GM12878 (cell line): ENCODE data around the gene ARMC6. TPM values are rescaled to one million over a fixed set of nuclear protein-coding genes. Genes with fewer than 3 reads are reported as not detected.

Experiments used
- ATAC-seq: fragments of 200-7000 bp; cut with Tn5 transposase; 3 replicates; pipeline ENCODE4 v1.9.1; 2020; ENCODE audit warnings: mild to moderate bottlenecking, moderate library complexity
- BruUV-seq: library from RNA; stranded (reverse); fragments of 400-500 nt; replicated peaks from 2 replicates; lab custom pipeline; 2021; lab: Mats Ljungman, UMichigan
- CTCF ChIA-PET: fragments of 300-600 bp; sonication (Branson Sonifier 250); formaldehyde crosslinking; extraction: SDS; loops from one replicate; lab custom pipeline; 2021; ENCODE audit warnings: inconsistent platforms; lab: Yijun Ruan, JAX
- POLR2A ChIA-PET: fragments of 350-600 bp; formaldehyde crosslinking; extraction: SDS; loops from one replicate; lab custom pipeline; 2021; ENCODE audit warnings: inconsistent platforms; lab: Charles Lee
- RAD21 ChIA-PET: fragments of 300-600 bp; sonication (Branson Sonifier 250); formaldehyde crosslinking; loops from one replicate; lab custom pipeline; 2023; ENCODE audit warnings: antibody characterized with exemption; ENCODE audit not compliant: unreplicated experiment; lab: Charles Lee
- SMC1A ChIA-PET: fragments of 300-600 bp; sonication (Branson Sonifier 250); formaldehyde crosslinking; loops from one replicate; lab custom pipeline; 2023; ENCODE audit not compliant: unreplicated experiment, uncharacterized antibody; lab: Charles Lee
- DNase-seq: peaks from one replicate; pipeline ENCODE4 v3.0.0-alpha.2; 2011; ENCODE audit warnings: low read depth, low spot score
- FAIRE-seq: peaks from 3 replicates; lab custom pipeline; 2011; peaks lifted over from hg19 to GRCh38; lab: Jason Lieb, UNC
- H2AFZ ChIP-seq: 2 replicates; pipeline ENCODE4 v1.6.0; 2011; ENCODE audit warnings: low read depth, low read length, control low read depth; ENCODE audit not compliant: control insufficient read depth
- H3K27ac ChIP-seq: 2 replicates; pipeline ENCODE4 v1.5.1; 2011; ENCODE audit warnings: control low read depth; ENCODE audit not compliant: control insufficient read depth, insufficient read depth
- H3K27me3 ChIP-seq, 2 experiments: replicated peaks in 1 of 2; 2 replicates each; pipeline versions ENCODE4 v1.6.0 to v1.6.1; 2011; ENCODE audit warnings: low read length in 1 of 2; ENCODE audit not compliant: control insufficient read depth in 2 of 2, insufficient read depth in 2 of 2
- H3K36me3 ChIP-seq, 2 experiments: 2 replicates each; pipeline ENCODE4 v1.5.1; 2011; ENCODE audit warnings: low read length in 1 of 2; ENCODE audit not compliant: control insufficient read depth in 2 of 2, insufficient read depth in 2 of 2
- H3K4me1 ChIP-seq: 2 replicates; pipeline ENCODE4 v1.6.1; 2011; ENCODE audit warnings: mild to moderate bottlenecking, low read length, moderate library complexity, mixed read lengths; ENCODE audit not compliant: control insufficient read depth, insufficient read depth
- H3K4me2 ChIP-seq: 2 replicates; pipeline ENCODE4 v1.6.0; 2011; ENCODE audit warnings: control low read depth; ENCODE audit not compliant: control insufficient read depth, insufficient read depth
- H3K4me3 ChIP-seq: fragments of 200-600 bp; sonication (generic); 2 replicates; pipeline ENCODE4 v1.5.1; 2016
- H3K79me2 ChIP-seq: 2 replicates; pipeline ENCODE4 v1.6.0; 2011; ENCODE audit warnings: low read length; ENCODE audit not compliant: control insufficient read depth, insufficient read depth
- H3K9ac ChIP-seq: 2 replicates; pipeline ENCODE4 v1.8.0; 2011; ENCODE audit warnings: low read length, control low read depth, mixed read lengths; ENCODE audit not compliant: control insufficient read depth, insufficient read depth
- H3K9me3 ChIP-seq: replicated peaks from 3 replicates; pipeline ENCODE4 v1.5.1; 2011; ENCODE audit warnings: mild to moderate bottlenecking, low read length; ENCODE audit not compliant: control insufficient read depth, insufficient read depth
- H4K20me1 ChIP-seq: 2 replicates; pipeline ENCODE4 v1.6.0; 2011; ENCODE audit not compliant: control insufficient read depth, insufficient read depth
- CBX3 ChIP-seq: fragments of 200-600 bp; sonication (generic); IDR thresholded peaks from 2 replicates; pipeline ENCODE4 v1.6.1; 2016; ENCODE audit warnings: low read depth, borderline replicate concordance
- CREB1 ChIP-seq: IDR thresholded peaks from 2 replicates; pipeline ENCODE4 v1.6.1; 2012; ENCODE audit warnings: low read depth, mild to moderate bottlenecking, inconsistent platforms
- PAX8 ChIP-seq: fragments of 450-650 bp; IDR thresholded peaks from 2 replicates; pipeline ENCODE4 v1.6.1; 2017; ENCODE audit warnings: mild to moderate bottlenecking, moderate library complexity
- RELA ChIP-seq: fragments of 450-650 bp; IDR thresholded peaks from 2 replicates; pipeline ENCODE4 v1.8.0; 2014; ENCODE audit warnings: borderline replicate concordance; ENCODE audit not compliant: partially characterized antibody
- SMAD5 ChIP-seq: IDR thresholded peaks from 2 replicates; pipeline ENCODE4 v1.6.1; 2016; ENCODE audit warnings: antibody characterized with exemption, low read depth
- SPI1 ChIP-seq: IDR thresholded peaks from 2 replicates; pipeline ENCODE4 v1.6.1; 2011; ENCODE audit warnings: low read depth, mild to moderate bottlenecking, low read length, moderate library complexity, borderline replicate concordance; ENCODE audit not compliant: insufficient read depth
- ZSCAN29 ChIP-seq: fragments of 450-650 bp; IDR thresholded peaks from 2 replicates; pipeline ENCODE4 v1.6.1; 2017; ENCODE audit warnings: mild to moderate bottlenecking, moderate library complexity
- WGBS: methylation state at CpG from one replicate; pipeline ENCODE4 v1.1.6; 2016; ENCODE audit warnings: low lambda C conversion rate; ENCODE audit not compliant: insufficient replicate concordance, insufficient coverage; ENCODE audit errors: missing lambda C conversion rate; 5-methylcytosine and 5-hydroxymethylcytosine counted together
- in situ Hi-C: fragments of 300-500 bp; cut with MboI; formaldehyde crosslinking; loops from 9 replicates; pipeline ENCODE4 v1.14.3; 2018; ENCODE audit warnings: mixed read lengths
- intact Hi-C: fragments of 100-400 bp; cut with micrococcal nuclease; formaldehyde crosslinking; loops from one replicate; pipeline ENCODE4 v1.14.2; 2022; ENCODE audit not compliant: unreplicated experiment
- polyA plus RNA-seq, 11 experiments: library from polyadenylated mRNA; depleted of rRNA in 4 of 11; unstranded in 6 of 11; stranded (reverse) in 5 of 11; fragments of >200 nt; fragmentation: Nextera tagmentation in 4 of 11; fragmentation: Illumina TruSeq in 1 of 11; extraction: Ambion mirVana in 4 of 11; extraction: Trizol in 1 of 11; gene quantifications; 1 replicate in 1 of 11; 2 replicates in 10 of 11; pipeline versions ENCODE4 v1.2.1 to v1.2.3, GENCODE V29; 2011 to 2016; ENCODE audit warnings: inconsistent platforms in 2 of 11, missing spikeins in 2 of 11, low read depth in 1 of 11
- total RNA-seq, 4 experiments: library from RNA; depleted of rRNA in 3 of 4; stranded (reverse); fragments of >200 nt in 3 of 4; fragmentation: Illumina TruSeq in 1 of 4; extraction: Trizol in 1 of 4; gene quantifications; 2 replicates each; pipeline versions ENCODE4 v1.2.1 to v1.2.3, GENCODE V29; 2013 to 2021
- TF ChIP-seq, protein P1 (sequence below): IDR thresholded peaks from 2 replicates; pipeline ENCODE4 v1.6.1; 2012; ENCODE audit warnings: mild to moderate bottlenecking, low read depth, low read length
- TF ChIP-seq, protein P2 (sequence below): fragments of 450-650 bp; IDR thresholded peaks from 2 replicates; pipeline ENCODE4 v1.6.1; 2016; ENCODE audit warnings: mild to moderate bottlenecking, moderate library complexity, borderline replicate concordance

ARMC6 gene
- total and polyA plus RNA-seq, 10 of the 15 experiments (the other 5 are each of a cell fraction or from before 2014, with no cell fraction given): 1.1 to 64.4 (median 41.6) TPM

DNA sequence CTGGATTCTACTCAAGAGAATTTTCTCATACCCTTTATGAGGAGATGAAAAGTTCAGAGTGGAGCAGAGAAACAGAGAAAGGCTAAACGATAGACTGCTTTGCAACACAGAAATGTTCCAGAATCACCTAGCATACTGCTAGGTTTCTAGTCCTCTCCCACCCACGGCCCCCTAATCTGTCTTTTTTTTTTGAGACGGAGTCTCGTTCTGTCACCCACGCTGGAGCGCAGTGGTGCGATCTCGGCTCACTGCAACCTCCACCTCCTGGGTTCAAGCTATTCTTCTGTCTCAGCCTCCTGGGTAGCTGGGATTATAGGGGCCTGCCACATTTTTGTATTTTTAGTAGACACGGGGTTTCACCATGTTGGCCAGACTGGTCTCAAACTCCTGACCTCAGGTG lies 4.9 kb upstream of the ARMC6 start (continued):
- TF ChIP-seq, protein P1, sequence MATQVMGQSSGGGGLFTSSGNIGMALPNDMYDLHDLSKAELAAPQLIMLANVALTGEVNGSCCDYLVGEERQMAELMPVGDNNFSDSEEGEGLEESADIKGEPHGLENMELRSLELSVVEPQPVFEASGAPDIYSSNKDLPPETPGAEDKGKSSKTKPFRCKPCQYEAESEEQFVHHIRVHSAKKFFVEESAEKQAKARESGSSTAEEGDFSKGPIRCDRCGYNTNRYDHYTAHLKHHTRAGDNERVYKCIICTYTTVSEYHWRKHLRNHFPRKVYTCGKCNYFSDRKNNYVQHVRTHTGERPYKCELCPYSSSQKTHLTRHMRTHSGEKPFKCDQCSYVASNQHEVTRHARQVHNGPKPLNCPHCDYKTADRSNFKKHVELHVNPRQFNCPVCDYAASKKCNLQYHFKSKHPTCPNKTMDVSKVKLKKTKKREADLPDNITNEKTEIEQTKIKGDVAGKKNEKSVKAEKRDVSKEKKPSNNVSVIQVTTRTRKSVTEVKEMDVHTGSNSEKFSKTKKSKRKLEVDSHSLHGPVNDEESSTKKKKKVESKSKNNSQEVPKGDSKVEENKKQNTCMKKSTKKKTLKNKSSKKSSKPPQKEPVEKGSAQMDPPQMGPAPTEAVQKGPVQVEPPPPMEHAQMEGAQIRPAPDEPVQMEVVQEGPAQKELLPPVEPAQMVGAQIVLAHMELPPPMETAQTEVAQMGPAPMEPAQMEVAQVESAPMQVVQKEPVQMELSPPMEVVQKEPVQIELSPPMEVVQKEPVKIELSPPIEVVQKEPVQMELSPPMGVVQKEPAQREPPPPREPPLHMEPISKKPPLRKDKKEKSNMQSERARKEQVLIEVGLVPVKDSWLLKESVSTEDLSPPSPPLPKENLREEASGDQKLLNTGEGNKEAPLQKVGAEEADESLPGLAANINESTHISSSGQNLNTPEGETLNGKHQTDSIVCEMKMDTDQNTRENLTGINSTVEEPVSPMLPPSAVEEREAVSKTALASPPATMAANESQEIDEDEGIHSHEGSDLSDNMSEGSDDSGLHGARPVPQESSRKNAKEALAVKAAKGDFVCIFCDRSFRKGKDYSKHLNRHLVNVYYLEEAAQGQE: no peak
- TF ChIP-seq CREB1: no peak
- no peak for TF ChIP-seq SPI1
- no peak for TF ChIP-seq PAX8
- no peak for TF ChIP-seq SMAD5

DNA sequence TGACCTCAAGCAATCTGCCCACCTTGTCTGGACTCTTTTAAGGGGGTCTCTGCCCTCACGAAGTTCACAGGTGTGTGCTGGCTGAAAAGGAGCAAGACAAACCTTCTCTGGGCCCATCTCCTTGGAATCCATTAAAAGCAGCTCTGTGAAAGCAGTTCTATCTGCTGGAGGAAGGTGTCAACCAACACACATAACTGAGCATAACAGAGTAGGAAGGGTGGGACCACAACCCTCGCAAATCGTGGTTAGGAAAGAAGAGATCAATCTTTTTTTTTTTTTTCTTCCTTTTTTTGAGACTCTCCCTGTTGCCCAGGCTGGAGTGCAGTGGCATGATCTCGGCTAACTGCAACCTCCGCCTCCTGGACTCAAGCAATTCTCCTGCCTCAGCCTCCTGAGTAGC lies 1.5 kb upstream of the ARMC6 start:
- H3K27ac ChIP-seq: no peak overlapping the region
- DNase-seq: no peak
- H3K9ac ChIP-seq: peak overlapping the region; percentile 93; the same call in 1 of the 2 replicates
- ChIA-PET POLR2A (no interaction called here), RAD21 (no interaction called here), SMC1A (interaction anchor here (1.1 kb wide), 1 partner anchor 11 kb away, joined by 3 read pairs; no protein-coding TSS in a partner anchor), CTCF (interaction anchor here (0.6 kb wide), 1 partner anchor 10 kb away, joined by 4 read pairs; no protein-coding TSS in a partner anchor)
- TF ChIP-seq RELA (no peak), CBX3 (no peak), ZSCAN29 (no peak)
- TF ChIP-seq, protein P2, sequence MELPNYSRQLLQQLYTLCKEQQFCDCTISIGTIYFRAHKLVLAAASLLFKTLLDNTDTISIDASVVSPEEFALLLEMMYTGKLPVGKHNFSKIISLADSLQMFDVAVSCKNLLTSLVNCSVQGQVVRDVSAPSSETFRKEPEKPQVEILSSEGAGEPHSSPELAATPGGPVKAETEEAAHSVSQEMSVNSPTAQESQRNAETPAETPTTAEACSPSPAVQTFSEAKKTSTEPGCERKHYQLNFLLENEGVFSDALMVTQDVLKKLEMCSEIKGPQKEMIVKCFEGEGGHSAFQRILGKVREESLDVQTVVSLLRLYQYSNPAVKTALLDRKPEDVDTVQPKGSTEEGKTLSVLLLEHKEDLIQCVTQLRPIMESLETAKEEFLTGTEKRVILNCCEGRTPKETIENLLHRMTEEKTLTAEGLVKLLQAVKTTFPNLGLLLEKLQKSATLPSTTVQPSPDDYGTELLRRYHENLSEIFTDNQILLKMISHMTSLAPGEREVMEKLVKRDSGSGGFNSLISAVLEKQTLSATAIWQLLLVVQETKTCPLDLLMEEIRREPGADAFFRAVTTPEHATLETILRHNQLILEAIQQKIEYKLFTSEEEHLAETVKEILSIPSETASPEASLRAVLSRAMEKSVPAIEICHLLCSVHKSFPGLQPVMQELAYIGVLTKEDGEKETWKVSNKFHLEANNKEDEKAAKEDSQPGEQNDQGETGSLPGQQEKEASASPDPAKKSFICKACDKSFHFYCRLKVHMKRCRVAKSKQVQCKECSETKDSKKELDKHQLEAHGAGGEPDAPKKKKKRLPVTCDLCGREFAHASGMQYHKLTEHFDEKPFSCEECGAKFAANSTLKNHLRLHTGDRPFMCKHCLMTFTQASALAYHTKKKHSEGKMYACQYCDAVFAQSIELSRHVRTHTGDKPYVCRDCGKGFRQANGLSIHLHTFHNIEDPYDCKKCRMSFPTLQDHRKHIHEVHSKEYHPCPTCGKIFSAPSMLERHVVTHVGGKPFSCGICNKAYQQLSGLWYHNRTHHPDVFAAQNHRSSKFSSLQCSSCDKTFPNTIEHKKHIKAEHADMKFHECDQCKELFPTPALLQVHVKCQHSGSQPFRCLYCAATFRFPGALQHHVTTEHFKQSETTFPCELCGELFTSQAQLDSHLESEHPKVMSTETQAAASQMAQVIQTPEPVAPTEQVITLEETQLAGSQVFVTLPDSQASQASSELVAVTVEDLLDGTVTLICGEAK: no peak
- peaks cover 41% of the 10 kb centered on the region for H3K79me2 ChIP-seq
- peaks cover 1 to 22% of the 10 kb centered on the region in 2 experiments for H3K36me3 ChIP-seq
- no peaks in the 10 kb centered on the region for H3K9me3 ChIP-seq
- H4K20me1 ChIP-seq: no peaks in the 10 kb centered on the region
- no peak overlapping the region for H2AFZ ChIP-seq
- peak overlapping the region; percentile 99 for H3K4me3 ChIP-seq
- no peak for FAIRE-seq
- peak overlapping the region; percentile 85 for H3K4me2 ChIP-seq
- no peak for ATAC-seq
- WGBS: 43% methylated on average over 5 of the region's 5 CpGs
- peaks cover 5% of the 10 kb centered on the region for H3K4me1 ChIP-seq
- intact Hi-C loops (no loop called here), in situ Hi-C loops (no loop called here)
- H3K27me3 ChIP-seq: no peaks in the 10 kb centered on the region
- BruUV-seq: no TSS peak
